OCI-LY7 (cell line): ENCODE measurements around the gene SULT1A2.

Experiments
- CTCF ChIP-seq: fragments of 200-600 bp; sonication (generic); conservative IDR thresholded peaks from 2 replicates; pipeline ENCODE4 v1.5.1; 2014; ENCODE audit warnings: mild to moderate bottlenecking, antibody characterized with exemption, low read length, moderate library complexity, mixed read lengths
- EZH2phosphoT487 ChIP-seq: fragments of 200-600 bp; sonication (generic); IDR thresholded peaks from 2 replicates; pipeline ENCODE4 v1.6.1; 2018; ENCODE audit warnings: low read depth, borderline replicate concordance, mild to moderate bottlenecking, mixed run types, antibody characterized with exemption, low read length, moderate library complexity, mixed read lengths

DNA sequence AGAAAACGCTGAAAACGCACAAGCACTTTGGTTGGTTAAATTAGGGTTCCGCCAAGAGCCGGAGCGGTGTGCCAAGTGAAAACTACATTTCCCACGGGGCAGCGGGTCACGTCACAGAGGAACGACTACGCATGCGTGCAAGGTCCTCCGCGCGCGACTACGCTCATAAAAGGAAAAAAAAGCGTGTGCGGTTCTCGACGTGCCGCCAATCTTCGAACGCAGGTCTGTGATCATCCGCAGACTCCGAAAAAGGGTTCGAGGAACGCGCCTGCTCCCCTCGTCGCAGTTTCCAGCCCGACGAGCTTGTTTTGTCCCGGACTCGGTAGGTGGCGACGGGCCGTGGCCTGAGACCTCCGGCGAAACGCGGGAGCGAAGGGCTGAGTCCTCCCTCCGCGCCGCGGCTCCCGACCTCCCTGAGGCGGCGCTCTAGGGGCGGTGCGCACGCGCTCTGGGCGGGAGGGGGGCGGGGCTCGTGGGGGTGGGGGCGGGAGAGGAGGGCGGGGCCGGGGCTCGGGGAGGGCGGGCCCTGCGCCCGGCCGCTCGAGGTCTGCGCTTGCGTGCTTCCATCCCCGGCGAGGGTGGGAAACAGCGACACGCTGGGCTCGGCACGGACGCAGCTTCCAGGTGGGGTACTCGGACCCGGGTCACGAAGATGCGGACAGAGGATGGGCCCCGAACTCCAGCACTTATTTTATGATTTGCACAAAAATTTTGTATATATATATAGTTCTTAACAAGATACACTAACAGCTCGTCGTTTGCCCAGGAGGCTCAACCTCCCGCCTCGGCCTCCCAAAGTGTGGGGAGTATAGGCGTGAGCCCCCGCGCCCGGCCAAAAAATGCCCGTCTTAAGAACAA is 42.8 kb downstream of the SULT1A2 start, which contains the start of gene SGF29:
- peak; percentile 63 for TF ChIP-seq CTCF
- TF ChIP-seq EZH2phosphoT487: no peak
